ENCODE results near the gene WDR35. TPM values are rescaled to one million over a fixed set of nuclear protein-coding genes. Genes with fewer than 3 reads are reported as not detected.

Gene WDR35
- total RNA-seq, 1 experiment from 2014 or later, result 15.5 TPM

DNA sequence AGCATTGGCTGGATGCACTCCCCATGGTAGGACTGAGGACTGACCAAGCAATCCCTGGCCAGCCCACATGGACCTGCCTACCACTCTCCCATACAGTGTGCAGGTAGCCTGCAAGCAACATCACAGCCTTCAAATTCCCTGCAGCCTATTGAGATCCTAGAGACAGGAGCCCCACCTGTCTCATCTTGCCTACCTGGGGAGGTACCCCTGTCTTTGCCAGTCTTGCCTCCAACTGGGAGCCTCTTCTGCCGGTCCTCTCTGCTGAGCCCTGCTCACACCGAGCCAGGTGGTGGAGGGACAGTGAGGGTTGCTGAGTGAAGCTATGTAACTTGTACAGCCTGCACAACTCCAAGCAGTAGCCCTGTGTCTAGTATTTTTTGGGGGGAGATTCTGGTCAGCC is 118.1 kb downstream of the WDR35 start:
- no peaks in the 10 kb centered on the region for H3K36me3 Mint-ChIP-seq
- DNase-seq (ENCODE audit: low spot score) (no peak), ATAC-seq (no peak)
- peaks cover 7% of the 10 kb centered on the region; the same call in 1 of the 2 replicates for H3K4me1 Mint-ChIP-seq
- no peaks in the 10 kb centered on the region for H3K9me3 Mint-ChIP-seq
- peaks cover 41% of the 10 kb centered on the region for H3K27me3 Mint-ChIP-seq (ENCODE audit: low read depth)
- H3K27ac Mint-ChIP-seq, result no peak overlapping the region
- no peak overlapping the region for H3K4me3 Mint-ChIP-seq
- POLR2A ChIA-PET, result no interaction called here
- CTCF ChIA-PET, result no interaction called here
- TF ChIP-seq, protein P1, sequence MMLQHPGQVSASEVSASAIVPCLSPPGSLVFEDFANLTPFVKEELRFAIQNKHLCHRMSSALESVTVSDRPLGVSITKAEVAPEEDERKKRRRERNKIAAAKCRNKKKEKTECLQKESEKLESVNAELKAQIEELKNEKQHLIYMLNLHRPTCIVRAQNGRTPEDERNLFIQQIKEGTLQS (CRISPR knock-in tag; conservative IDR thresholded peaks at IDR 0.05), result no peak
- no peak for TF ChIP-seq ESRRA (CRISPR knock-in tag; IDR thresholded peaks at IDR 0.05; ENCODE audit: borderline replicate concordance)
- TF ChIP-seq, protein P2, sequence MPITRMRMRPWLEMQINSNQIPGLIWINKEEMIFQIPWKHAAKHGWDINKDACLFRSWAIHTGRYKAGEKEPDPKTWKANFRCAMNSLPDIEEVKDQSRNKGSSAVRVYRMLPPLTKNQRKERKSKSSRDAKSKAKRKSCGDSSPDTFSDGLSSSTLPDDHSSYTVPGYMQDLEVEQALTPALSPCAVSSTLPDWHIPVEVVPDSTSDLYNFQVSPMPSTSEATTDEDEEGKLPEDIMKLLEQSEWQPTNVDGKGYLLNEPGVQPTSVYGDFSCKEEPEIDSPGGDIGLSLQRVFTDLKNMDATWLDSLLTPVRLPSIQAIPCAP (CRISPR knock-in tag; IDR thresholded peaks at IDR 0.05), result no peak
- no peak for TF ChIP-seq CREM (CRISPR knock-in tag; IDR thresholded peaks at IDR 0.05)
- no peak for TF ChIP-seq GRHL2 (CRISPR knock-in tag; IDR thresholded peaks at IDR 0.05; ENCODE audit: insufficient replicate concordance, severe bottlenecking)
- TF ChIP-seq JAZF1 (CRISPR knock-in tag; IDR thresholded peaks at IDR 0.05), result no peak
- TF ChIP-seq ZNF317 (CRISPR knock-in tag; IDR thresholded peaks at IDR 0.05; ENCODE audit: borderline replicate concordance, low read depth), result no peak

DNA sequence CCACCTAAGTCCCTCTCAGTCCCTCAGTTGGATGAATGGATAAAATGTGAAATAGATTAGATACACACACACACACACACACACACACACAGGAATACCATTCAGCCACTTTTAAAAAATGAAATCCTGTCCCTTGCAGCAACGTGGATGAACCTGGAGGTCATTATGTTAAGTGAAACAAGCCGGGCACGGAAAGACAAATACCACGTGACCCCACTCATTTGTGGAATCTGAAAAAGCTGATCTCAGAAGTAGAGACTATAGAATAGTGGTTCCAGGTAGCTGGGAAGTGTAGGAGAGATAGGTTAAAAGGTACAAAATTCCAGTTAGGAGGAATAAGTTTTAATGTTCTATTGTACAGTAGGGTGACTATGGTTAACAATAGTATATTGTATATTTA is 119.1 kb downstream of the WDR35 start:
- H3K4me1 Mint-ChIP-seq, result peaks cover 7% of the 10 kb centered on the region; the same call in 1 of the 2 replicates
- peaks cover 41% of the 10 kb centered on the region for H3K27me3 Mint-ChIP-seq (ENCODE audit: low read depth)
- POLR2A ChIA-PET, result no interaction called here
- H3K4me3 Mint-ChIP-seq, result no peak overlapping the region
- TF ChIP-seq ZNF317 (CRISPR knock-in tag; IDR thresholded peaks at IDR 0.05; ENCODE audit: borderline replicate concordance, low read depth) (no peak), ESRRA (CRISPR knock-in tag; IDR thresholded peaks at IDR 0.05; ENCODE audit: borderline replicate concordance) (no peak)
- TF ChIP-seq, protein P3, sequence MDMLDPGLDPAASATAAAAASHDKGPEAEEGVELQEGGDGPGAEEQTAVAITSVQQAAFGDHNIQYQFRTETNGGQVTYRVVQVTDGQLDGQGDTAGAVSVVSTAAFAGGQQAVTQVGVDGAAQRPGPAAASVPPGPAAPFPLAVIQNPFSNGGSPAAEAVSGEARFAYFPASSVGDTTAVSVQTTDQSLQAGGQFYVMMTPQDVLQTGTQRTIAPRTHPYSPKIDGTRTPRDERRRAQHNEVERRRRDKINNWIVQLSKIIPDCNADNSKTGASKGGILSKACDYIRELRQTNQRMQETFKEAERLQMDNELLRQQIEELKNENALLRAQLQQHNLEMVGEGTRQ (CRISPR knock-in tag; IDR thresholded peaks at IDR 0.05), result no peak
- TF ChIP-seq, protein P4, sequence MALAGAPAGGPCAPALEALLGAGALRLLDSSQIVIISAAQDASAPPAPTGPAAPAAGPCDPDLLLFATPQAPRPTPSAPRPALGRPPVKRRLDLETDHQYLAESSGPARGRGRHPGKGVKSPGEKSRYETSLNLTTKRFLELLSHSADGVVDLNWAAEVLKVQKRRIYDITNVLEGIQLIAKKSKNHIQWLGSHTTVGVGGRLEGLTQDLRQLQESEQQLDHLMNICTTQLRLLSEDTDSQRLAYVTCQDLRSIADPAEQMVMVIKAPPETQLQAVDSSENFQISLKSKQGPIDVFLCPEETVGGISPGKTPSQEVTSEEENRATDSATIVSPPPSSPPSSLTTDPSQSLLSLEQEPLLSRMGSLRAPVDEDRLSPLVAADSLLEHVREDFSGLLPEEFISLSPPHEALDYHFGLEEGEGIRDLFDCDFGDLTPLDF (CRISPR knock-in tag; IDR thresholded peaks at IDR 0.05), result no peak
- TF ChIP-seq, protein P5, sequence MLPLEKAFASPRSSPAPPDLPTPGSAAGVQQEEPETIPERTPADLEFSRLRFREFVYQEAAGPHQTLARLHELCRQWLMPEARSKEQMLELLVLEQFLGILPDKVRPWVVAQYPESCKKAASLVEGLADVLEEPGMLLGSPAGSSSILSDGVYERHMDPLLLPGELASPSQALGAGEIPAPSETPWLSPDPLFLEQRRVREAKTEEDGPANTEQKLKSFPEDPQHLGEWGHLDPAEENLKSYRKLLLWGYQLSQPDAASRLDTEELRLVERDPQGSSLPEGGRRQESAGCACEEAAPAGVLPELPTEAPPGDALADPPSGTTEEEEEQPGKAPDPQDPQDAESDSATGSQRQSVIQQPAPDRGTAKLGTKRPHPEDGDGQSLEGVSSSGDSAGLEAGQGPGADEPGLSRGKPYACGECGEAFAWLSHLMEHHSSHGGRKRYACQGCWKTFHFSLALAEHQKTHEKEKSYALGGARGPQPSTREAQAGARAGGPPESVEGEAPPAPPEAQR (CRISPR knock-in tag; IDR thresholded peaks at IDR 0.05), result no peak
- DNase-seq (ENCODE audit: low spot score) (no peak), ATAC-seq (no peak)
- H3K36me3 Mint-ChIP-seq, result no peaks in the 10 kb centered on the region
- H3K27ac Mint-ChIP-seq, result no peak overlapping the region
- CTCF ChIA-PET, result no interaction called here
- H3K9me3 Mint-ChIP-seq, result no peaks in the 10 kb centered on the region

DNA sequence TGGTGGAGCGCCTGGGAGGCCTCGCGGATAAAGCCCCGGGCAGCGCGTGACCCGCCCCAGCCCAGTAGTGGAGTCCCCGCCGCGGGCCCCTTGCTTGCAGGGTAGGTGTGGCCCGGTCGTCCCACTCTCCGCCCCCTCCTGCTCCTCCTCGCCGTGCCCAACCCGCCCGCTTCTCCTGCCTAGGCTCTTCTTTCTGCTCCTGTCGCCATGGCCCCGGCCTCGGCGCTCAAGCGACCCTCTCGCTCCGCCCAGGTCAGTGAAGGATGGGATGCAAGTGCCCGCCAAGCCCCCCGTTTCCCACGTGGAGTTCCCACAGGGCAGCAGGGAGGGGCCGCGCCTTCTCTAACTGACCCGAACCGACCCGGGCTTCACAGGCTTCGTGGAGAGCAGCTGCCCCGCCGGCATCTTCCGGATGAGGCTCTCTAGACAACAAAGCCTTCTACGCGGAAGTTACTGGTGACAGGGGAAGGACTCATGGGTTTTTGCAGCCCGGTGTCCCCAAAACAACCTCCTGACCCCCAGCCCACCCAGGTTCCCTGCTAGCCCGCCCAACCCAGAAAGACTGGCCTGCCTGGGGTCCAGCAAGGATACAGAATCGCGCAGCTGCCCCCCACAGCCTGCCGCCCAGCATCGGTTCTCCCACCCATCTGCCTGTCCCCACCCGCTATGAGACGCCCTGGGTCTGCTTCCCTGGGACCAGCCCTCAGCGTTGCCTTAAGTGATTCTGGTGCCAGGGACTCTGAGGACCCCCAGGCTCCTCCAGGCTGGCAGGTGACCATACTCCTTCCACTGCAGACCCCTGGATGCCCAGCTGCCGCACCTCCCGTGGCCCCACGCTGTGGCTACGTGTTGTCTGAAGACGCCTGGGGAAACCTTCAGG is 121.0 kb downstream of the WDR35 start:
- POLR2A ChIA-PET, result no interaction called here
- ATAC-seq, result peak; percentile 73

More for the DNA sequence above, 121.0 kb downstream of the WDR35 start:
- peak overlapping the region; percentile 78 for H3K4me3 Mint-ChIP-seq
- H3K36me3 Mint-ChIP-seq, result no peaks in the 10 kb centered on the region
- peak; percentile 62 for DNase-seq (ENCODE audit: low spot score)
- peaks cover 43% of the 10 kb centered on the region for H3K27me3 Mint-ChIP-seq (ENCODE audit: low read depth)
- TF ChIP-seq FOXP1 (CRISPR knock-in tag; IDR thresholded peaks at IDR 0.05; ENCODE audit: borderline replicate concordance), result peak; percentile 51; the same call in 1 of the 2 replicates
- TF ChIP-seq, protein P5 (CRISPR knock-in tag; IDR thresholded peaks at IDR 0.05), result no peak
- no peak for TF ChIP-seq JAZF1 (CRISPR knock-in tag; IDR thresholded peaks at IDR 0.05)
- TF ChIP-seq SP1 (CRISPR knock-in tag; conservative IDR thresholded peaks at IDR 0.05), result peak; percentile 70
- 0 out of 2 replicates have a peak, but pooled peaks have one; percentile 31 for TF ChIP-seq CREB1 (CRISPR knock-in tag; IDR thresholded peaks at IDR 0.05)
- TF ChIP-seq, protein P6, sequence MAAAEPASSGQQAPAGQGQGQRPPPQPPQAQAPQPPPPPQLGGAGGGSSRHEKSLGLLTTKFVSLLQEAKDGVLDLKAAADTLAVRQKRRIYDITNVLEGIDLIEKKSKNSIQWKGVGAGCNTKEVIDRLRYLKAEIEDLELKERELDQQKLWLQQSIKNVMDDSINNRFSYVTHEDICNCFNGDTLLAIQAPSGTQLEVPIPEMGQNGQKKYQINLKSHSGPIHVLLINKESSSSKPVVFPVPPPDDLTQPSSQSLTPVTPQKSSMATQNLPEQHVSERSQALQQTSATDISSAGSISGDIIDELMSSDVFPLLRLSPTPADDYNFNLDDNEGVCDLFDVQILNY (CRISPR knock-in tag; IDR thresholded peaks at IDR 0.05), result 0 out of 2 replicates have a peak, but pooled peaks have one; percentile 30
- TF ChIP-seq, protein P7, sequence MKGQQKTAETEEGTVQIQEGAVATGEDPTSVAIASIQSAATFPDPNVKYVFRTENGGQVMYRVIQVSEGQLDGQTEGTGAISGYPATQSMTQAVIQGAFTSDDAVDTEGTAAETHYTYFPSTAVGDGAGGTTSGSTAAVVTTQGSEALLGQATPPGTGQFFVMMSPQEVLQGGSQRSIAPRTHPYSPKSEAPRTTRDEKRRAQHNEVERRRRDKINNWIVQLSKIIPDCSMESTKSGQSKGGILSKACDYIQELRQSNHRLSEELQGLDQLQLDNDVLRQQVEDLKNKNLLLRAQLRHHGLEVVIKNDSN (CRISPR knock-in tag; IDR thresholded peaks at IDR 0.05), result peak; percentile 60; the same call in 1 of the 2 replicates
- TF ChIP-seq, protein P8, sequence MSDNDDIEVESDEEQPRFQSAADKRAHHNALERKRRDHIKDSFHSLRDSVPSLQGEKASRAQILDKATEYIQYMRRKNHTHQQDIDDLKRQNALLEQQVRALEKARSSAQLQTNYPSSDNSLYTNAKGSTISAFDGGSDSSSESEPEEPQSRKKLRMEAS (CRISPR knock-in tag; IDR thresholded peaks at IDR 0.05), result peak; percentile 77; the same call in 1 of the 2 replicates
- H3K27ac Mint-ChIP-seq, result no peak overlapping the region
- H3K4me1 Mint-ChIP-seq, result peaks cover 7% of the 10 kb centered on the region; the same call in 1 of the 2 replicates
- no peaks in the 10 kb centered on the region for H3K9me3 Mint-ChIP-seq
- CTCF ChIA-PET, result no interaction called here
